Panc1 (cell line): ENCODE data around the gene CROT. TPM values are rescaled to one million over a fixed set of nuclear protein-coding genes. Genes with fewer than 3 reads are reported as not detected.

Source experiments
- ATAC-seq: fragments of 200-7000 bp; cut with Tn5 transposase; 2 replicates; pipeline ENCODE4 v1.9.1; 2020; ENCODE audit warnings: mild to moderate bottlenecking, moderate library complexity
- BruUV-seq: library from RNA; stranded (reverse); fragments of 400-500 nt; replicated peaks from 2 replicates; lab custom pipeline; 2021; lab: Mats Ljungman, UMichigan
- CTCF ChIA-PET: fragments of 300-600 bp; sonication (Branson Sonifier 250); formaldehyde crosslinking; loops from one replicate; lab custom pipeline; 2022; ENCODE audit warnings: antibody characterized with exemption; lab: Charles Lee
- POLR2A ChIA-PET: fragments of 300-600 bp; sonication (Branson Sonifier 250); formaldehyde crosslinking; loops from one replicate; lab custom pipeline; 2022; ENCODE audit warnings: antibody characterized with exemption; lab: Charles Lee
- DNase-seq: peaks from one replicate; pipeline ENCODE4 v3.0.0-alpha.2; 2010; ENCODE audit warnings: low read depth, low spot score
- H3K27ac ChIP-seq: 2 replicates; pipeline ENCODE4 v1.5.1; 2011; ENCODE audit warnings: mild to moderate bottlenecking, low read length, inconsistent platforms
- H3K27me3 ChIP-seq: fragments of 200-500 bp; sonication (Bioruptor generic); 2 replicates; pipeline ENCODE4 v1.6.0; 2014; ENCODE audit warnings: low read length, inconsistent platforms; ENCODE audit not compliant: control insufficient read depth, insufficient read depth
- H3K36me3 ChIP-seq: fragments of 200-500 bp; sonication (Bioruptor generic); 2 replicates; pipeline ENCODE4 v1.5.1; 2014; ENCODE audit warnings: inconsistent platforms, mild to moderate bottlenecking, low read length, moderate library complexity; ENCODE audit not compliant: control insufficient read depth, insufficient read depth
- H3K4me1 ChIP-seq: 2 replicates; pipeline ENCODE4 v1.5.1; 2011; ENCODE audit warnings: inconsistent platforms, mild to moderate bottlenecking, low read length, moderate library complexity; ENCODE audit not compliant: control insufficient read depth, insufficient read depth
- H3K4me3 ChIP-seq, 2 experiments: 2 replicates each; pipeline ENCODE4 v1.5.1; 2011 to 2012; ENCODE audit warnings: low read depth in 2 of 2, low read length in 2 of 2, mild to moderate bottlenecking in 2 of 2, inconsistent platforms in 1 of 2, moderate library complexity in 1 of 2
- H3K9me3 ChIP-seq: fragments of 200-500 bp; sonication (Bioruptor generic); 2 replicates; pipeline ENCODE4 v1.5.1; 2014; ENCODE audit warnings: low read depth, mild to moderate bottlenecking, inconsistent platforms, low read length, moderate library complexity; ENCODE audit not compliant: control insufficient read depth, insufficient read depth
- CTCF ChIP-seq: fragments of 450-650 bp; IDR thresholded peaks from 2 replicates; pipeline ENCODE4 v1.5.1; 2017; ENCODE audit warnings: mild to moderate bottlenecking
- POLR2AphosphoS5 ChIP-seq: IDR thresholded peaks from 2 replicates; pipeline ENCODE4 v1.6.1; 2012; ENCODE audit warnings: mild to moderate bottlenecking, low read depth, low read length, moderate library complexity
- REST ChIP-seq, 2 experiments: IDR thresholded peaks; 2 replicates each; pipeline ENCODE4 v1.6.1; 2011 to 2012; ENCODE audit warnings: low read depth in 2 of 2, control low read depth in 1 of 2, low read length in 1 of 2, mild to moderate bottlenecking in 1 of 2, moderate library complexity in 1 of 2; ENCODE audit not compliant: insufficient read depth in 1 of 2
- SIN3A ChIP-seq: IDR thresholded peaks from 2 replicates; pipeline ENCODE4 v1.6.1; 2012; ENCODE audit warnings: low read depth, mild to moderate bottlenecking, low read length, moderate library complexity, borderline replicate concordance; ENCODE audit not compliant: insufficient read depth
- TCF7L2 ChIP-seq: IDR thresholded peaks from 2 replicates; pipeline ENCODE4 v1.6.1; 2011; ENCODE audit warnings: mild to moderate bottlenecking, low read depth, low read length, inconsistent platforms
- in situ Hi-C: cut with HindIII; loops from 2 replicates; pipeline ENCODE4 v1.10.0; 2016; ENCODE audit warnings: low sequenced_read_pairs, low pct_unique_long_range_greater_than_20kb
- intact Hi-C: fragments of 100-400 bp; cut with micrococcal nuclease; formaldehyde crosslinking; loops from one replicate; pipeline ENCODE4 v1.10.0; 2022; ENCODE audit not compliant: unreplicated experiment
- total RNA-seq: library from RNA; stranded (reverse); gene quantifications from one replicate; pipeline ENCODE4 v1.2.1, GENCODE V29; 2021; ENCODE audit not compliant: unreplicated experiment

Gene CROT
- total RNA-seq, 1 experiment from 2014 or later, result 9.8 TPM

- Histone ChIP-seq H3K4me1 (peaks cover 12% of the 10 kb centered on the region; the same call in 1 of the 2 replicates), H3K36me3 (no peaks in the 10 kb centered on the region), H3K4me3 (no peak overlapping the region), H3K9me3 (peaks cover 11% of the 10 kb centered on the region; the same call in 1 of the 2 replicates), H3K27ac (no peak overlapping the region), H3K27me3 (no peaks in the 10 kb centered on the region)
- CTCF ChIA-PET, result no interaction called here
- POLR2A ChIA-PET, result no interaction called here
- no peak for TF ChIP-seq CTCF
- TF ChIP-seq SIN3A, result no peak
- no peak for TF ChIP-seq POLR2AphosphoS5
- ATAC-seq (no peak), DNase-seq (no peak)
- BruUV-seq, result no TSS peak
- in situ Hi-C loops (no loop called here), intact Hi-C loops (no loop called here)
Observed at GRCh38 chr7:87347664-87348063, 2.2 kb downstream of the CROT start.

- ChIA-PET CTCF (no interaction called here), POLR2A (no interaction called here)
- H3K36me3 ChIP-seq, result no peaks in the 10 kb centered on the region; the same call in 1 of the 2 replicates
- H3K4me1 ChIP-seq, result no peaks in the 10 kb centered on the region
- H3K9me3 ChIP-seq, result peaks cover 28% of the 10 kb centered on the region
- in situ Hi-C loops, result no loop called here
- no peak overlapping the region for H3K4me3 ChIP-seq
- intact Hi-C loops, result no loop called here
- no TSS peak for BruUV-seq
- no peak overlapping the region for H3K27ac ChIP-seq
- H3K27me3 ChIP-seq, result no peaks in the 10 kb centered on the region
- no peak for DNase-seq
- TF ChIP-seq CTCF (no peak), SIN3A (no peak), POLR2AphosphoS5 (no peak), TCF7L2 (no peak), REST (IDR thresholded peaks at IDR 0.05; ENCODE audit: insufficient read depth in 1 of 2, low read depth in 2 of 2, low read length in 1 of 2) (no peak)
- no peak for ATAC-seq
Observed at GRCh38 chr7:87354749-87355148, 9.3 kb downstream of the CROT start.
